ENCODE data around the gene ZBED5. TPM values are rescaled to one million over a fixed set of nuclear protein-coding genes. Genes with fewer than 3 reads are reported as not detected.

Gene ZBED5
- total and polyA plus RNA-seq, 2 experiments from 2014 or later = 36.2 to 76.6 TPM

DNA sequence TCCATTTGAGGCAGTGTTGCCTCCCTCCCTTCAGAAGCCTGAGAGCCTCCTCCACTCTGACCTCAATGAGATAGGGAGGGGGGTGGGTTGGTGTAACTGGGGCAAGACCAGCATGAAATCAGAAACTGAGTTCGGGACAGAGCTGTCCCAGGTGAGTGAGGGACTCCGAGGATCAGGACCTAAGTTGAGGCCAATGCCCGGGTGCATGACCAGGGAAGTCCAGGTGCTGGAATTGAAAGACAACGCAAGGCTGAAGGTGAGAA lies 40.8 kb upstream of the ZBED5 start:
- Histone ChIP-seq H3K4me1 (ENCODE audit: low read depth) (peaks cover 42% of the 10 kb centered on the region), H3K4me3 (no peak overlapping the region), H3K36me3 (no peaks in the 10 kb centered on the region), H3K27ac (peak overlapping the region; percentile 90), H3K27me3 (no peaks in the 10 kb centered on the region), H3K9me3 (ENCODE audit: low read depth) (no peaks in the 10 kb centered on the region)
- TF ChIP-seq, protein P1, sequence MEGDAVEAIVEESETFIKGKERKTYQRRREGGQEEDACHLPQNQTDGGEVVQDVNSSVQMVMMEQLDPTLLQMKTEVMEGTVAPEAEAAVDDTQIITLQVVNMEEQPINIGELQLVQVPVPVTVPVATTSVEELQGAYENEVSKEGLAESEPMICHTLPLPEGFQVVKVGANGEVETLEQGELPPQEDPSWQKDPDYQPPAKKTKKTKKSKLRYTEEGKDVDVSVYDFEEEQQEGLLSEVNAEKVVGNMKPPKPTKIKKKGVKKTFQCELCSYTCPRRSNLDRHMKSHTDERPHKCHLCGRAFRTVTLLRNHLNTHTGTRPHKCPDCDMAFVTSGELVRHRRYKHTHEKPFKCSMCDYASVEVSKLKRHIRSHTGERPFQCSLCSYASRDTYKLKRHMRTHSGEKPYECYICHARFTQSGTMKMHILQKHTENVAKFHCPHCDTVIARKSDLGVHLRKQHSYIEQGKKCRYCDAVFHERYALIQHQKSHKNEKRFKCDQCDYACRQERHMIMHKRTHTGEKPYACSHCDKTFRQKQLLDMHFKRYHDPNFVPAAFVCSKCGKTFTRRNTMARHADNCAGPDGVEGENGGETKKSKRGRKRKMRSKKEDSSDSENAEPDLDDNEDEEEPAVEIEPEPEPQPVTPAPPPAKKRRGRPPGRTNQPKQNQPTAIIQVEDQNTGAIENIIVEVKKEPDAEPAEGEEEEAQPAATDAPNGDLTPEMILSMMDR (IDR thresholded peaks at IDR 0.05; ENCODE audit: low read depth, low read length) = no peak
- DNase-seq (ENCODE audit: low read depth in 1 of 2, low spot score in 1 of 2) = peak in 1 of 2 donors; percentile 8

DNA sequence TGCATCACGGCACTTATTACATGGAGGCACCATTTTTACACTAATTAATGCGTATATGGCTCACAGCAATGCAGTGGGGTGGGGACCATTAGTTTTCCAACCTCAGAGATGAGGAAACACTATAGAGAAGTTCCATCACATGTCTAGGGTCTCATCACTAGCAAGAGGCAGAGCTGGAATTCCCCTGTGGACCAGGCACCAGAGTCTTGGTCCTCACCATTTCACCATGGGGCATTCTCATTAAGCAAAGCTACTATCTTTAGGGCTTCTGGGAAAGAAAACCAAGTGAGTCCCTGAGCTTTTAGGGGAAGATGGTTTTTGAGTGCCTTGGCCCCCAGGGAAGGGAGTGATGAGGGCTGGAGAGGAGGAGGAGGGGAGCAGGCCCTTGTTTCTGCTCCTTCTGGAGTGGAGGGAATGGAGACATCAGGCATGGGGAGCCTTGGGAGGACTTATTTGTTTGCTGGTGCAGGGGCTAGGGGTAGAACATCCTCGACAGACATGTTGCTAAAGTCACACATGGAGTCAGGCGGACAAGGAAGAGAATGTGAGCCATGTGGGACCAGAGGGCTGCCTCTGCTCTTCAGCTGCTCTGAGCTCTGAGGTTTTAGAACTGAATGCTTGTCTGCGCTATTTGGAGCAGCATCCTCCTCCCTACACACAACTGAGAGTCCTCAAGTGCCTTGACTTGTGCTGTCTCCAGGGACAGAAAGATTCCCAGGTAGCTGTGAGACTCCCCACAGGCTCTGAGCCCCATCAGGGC lies 40.3 kb upstream of the ZBED5 start:
- Histone ChIP-seq H3K36me3 (no peaks in the 10 kb centered on the region), H3K4me3 (no peak overlapping the region), H3K4me1 (ENCODE audit: low read depth) (peaks cover 42% of the 10 kb centered on the region), H3K27me3 (no peaks in the 10 kb centered on the region), H3K9me3 (ENCODE audit: low read depth) (no peaks in the 10 kb centered on the region), H3K27ac (peak overlapping the region; percentile 90)
- DNase-seq (ENCODE audit: low read depth in 1 of 2, low spot score in 1 of 2) = no peak
- TF ChIP-seq, protein P1 (IDR thresholded peaks at IDR 0.05; ENCODE audit: low read depth, low read length) = no peak

DNA sequence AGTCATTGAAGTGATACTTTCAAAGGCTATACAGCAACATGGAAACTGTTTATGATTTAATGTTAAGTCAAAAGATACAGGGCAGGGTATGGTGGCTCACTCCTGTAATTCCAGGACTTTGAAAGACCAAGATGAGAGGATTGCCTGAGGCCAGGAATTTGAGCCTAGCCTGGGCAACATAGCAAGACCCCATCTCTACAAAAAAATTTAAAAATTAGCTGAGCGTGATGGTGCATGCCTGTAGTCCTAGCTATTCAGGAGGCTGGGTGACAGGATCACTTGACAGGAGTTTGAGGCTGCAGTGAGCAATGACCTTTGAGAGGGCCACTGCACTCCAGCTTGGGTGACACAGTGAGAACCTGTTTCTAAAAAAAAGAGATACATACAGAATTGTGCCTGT lies 39.3 kb upstream of the ZBED5 start:
- H3K27ac ChIP-seq = no peak overlapping the region
- no peaks in the 10 kb centered on the region for H3K9me3 ChIP-seq (ENCODE audit: low read depth)
- no peaks in the 10 kb centered on the region for H3K27me3 ChIP-seq
- peak in 1 of 2 donors; percentile 18 for DNase-seq (ENCODE audit: low read depth in 1 of 2, low spot score in 1 of 2)
- no peak overlapping the region for H3K4me3 ChIP-seq
- H3K4me1 ChIP-seq (ENCODE audit: low read depth) = peaks cover 42% of the 10 kb centered on the region
- TF ChIP-seq, protein P1 (IDR thresholded peaks at IDR 0.05; ENCODE audit: low read depth, low read length) = no peak
- H3K36me3 ChIP-seq = no peaks in the 10 kb centered on the region

DNA sequence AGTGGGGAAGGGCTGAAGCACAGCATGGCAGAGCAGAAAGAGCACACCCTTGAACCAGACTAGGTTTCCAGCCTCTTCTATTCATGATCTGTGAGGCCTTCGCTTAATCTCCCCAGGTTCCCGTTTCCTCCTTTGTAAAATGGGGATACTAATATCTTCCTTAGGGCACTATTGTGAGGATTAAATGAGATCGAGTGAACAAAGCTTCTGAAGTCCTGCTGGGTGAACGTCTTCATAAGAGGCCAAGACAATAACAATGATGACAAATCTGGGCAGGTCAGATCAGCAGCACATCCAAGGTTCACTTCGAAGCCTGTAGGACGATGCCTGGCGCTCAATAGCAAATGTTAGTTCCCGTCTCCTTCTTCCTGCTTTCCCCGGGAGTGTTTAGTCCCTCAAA lies 38.6 kb upstream of the ZBED5 start:
- TF ChIP-seq, protein P1 (IDR thresholded peaks at IDR 0.05; ENCODE audit: low read depth, low read length) = no peak
- no peak for DNase-seq (ENCODE audit: low read depth in 1 of 2, low spot score in 1 of 2)
- Histone ChIP-seq H3K4me1 (ENCODE audit: low read depth) (peaks cover 42% of the 10 kb centered on the region), H3K9me3 (ENCODE audit: low read depth) (no peaks in the 10 kb centered on the region), H3K27ac (no peak overlapping the region), H3K36me3 (no peaks in the 10 kb centered on the region), H3K27me3 (no peaks in the 10 kb centered on the region), H3K4me3 (no peak overlapping the region)

DNA sequence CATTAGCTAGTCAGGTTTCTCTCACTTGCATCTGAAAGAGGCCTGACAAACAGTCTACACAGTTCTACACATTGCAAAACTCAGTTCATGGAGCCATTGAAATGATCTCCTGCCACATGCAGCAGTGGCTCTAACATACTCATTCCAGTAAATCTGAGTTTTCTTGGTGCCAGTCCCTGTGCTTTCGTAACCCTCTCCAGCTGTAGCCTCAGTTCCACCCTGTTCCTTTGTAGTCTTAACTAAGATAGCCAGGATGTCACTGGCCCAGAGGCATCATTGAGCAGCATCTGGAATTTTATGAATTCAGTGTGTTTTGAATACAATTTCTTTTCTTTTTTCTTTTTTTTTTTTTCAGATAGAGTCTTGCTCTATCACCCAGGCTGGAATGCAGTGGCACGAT lies 37.4 kb upstream of the ZBED5 start:
- TF ChIP-seq, protein P1 (IDR thresholded peaks at IDR 0.05; ENCODE audit: low read depth, low read length) = no peak
- Histone ChIP-seq H3K4me3 (no peak overlapping the region), H3K36me3 (no peaks in the 10 kb centered on the region), H3K9me3 (ENCODE audit: low read depth) (no peaks in the 10 kb centered on the region), H3K27me3 (no peaks in the 10 kb centered on the region), H3K27ac (no peak overlapping the region), H3K4me1 (ENCODE audit: low read depth) (peaks cover 30% of the 10 kb centered on the region)
- DNase-seq (ENCODE audit: low read depth in 1 of 2, low spot score in 1 of 2) = no peak

Measured in cardiac muscle cell (in vitro differentiated cells and primary cell).